ENCODE results near the gene CCIN.
A peak's percentile ranks its signal among the peaks of the same experiment; 100 is the strongest.

The CCIN gene

GRCh38 chr9:36164989-36165388, 4.2 kb upstream of the CCIN start:
- DNase-seq (ENCODE audit: low read depth), result no peak
- TF ChIP-seq CTCF (IDR thresholded peaks at IDR 0.05; ENCODE audit: insufficient read depth, low read depth, low read length, missing control alignments), result no peak
- no peak overlapping the region for H3K4me3 ChIP-seq (ENCODE audit: low read depth, low read length)

- no peak for DNase-seq (ENCODE audit: low read depth)
- TF ChIP-seq CTCF (IDR thresholded peaks at IDR 0.05; ENCODE audit: insufficient read depth, low read depth, low read length, missing control alignments), result no peak
- no peak overlapping the region for H3K4me3 ChIP-seq (ENCODE audit: low read depth, low read length)
Observed at GRCh38 chr9:36165826-36166167, 3.4 kb upstream of the CCIN start.

GRCh38 chr9:36166168-36166927, 2.8 kb upstream of the CCIN start:
- H3K4me3 ChIP-seq (ENCODE audit: low read depth, low read length), result no peak overlapping the region; the same call in 1 of the 2 replicates
- peak; percentile 92 for TF ChIP-seq CTCF (IDR thresholded peaks at IDR 0.05; ENCODE audit: insufficient read depth, low read depth, low read length, missing control alignments)

GRCh38 chr9:36169708-36170107, 520 bp downstream of the CCIN start:
- H3K4me3 ChIP-seq (ENCODE audit: low read depth, low read length), result no peak overlapping the region
- no peak for TF ChIP-seq CTCF (IDR thresholded peaks at IDR 0.05; ENCODE audit: insufficient read depth, low read depth, low read length, missing control alignments)
- DNase-seq (ENCODE audit: low read depth), result no peak

More at GRCh38 chr9:36166168-36166927, 2.8 kb upstream of the CCIN start:
- peak; percentile 85 for DNase-seq (ENCODE audit: low read depth)

- H3K4me3 ChIP-seq (ENCODE audit: low read depth, low read length), result no peak overlapping the region
- no peak for DNase-seq (ENCODE audit: low read depth)
- no peak for TF ChIP-seq CTCF (IDR thresholded peaks at IDR 0.05; ENCODE audit: insufficient read depth, low read depth, low read length, missing control alignments)
Observed at GRCh38 chr9:36170531-36170930, 1.3 kb downstream of the CCIN start.

GRCh38 chr9:36173861-36174260, 4.7 kb downstream of the CCIN start:
- no peak for DNase-seq (ENCODE audit: low read depth)
- no peak overlapping the region for H3K4me3 ChIP-seq (ENCODE audit: low read depth, low read length)
- TF ChIP-seq CTCF (IDR thresholded peaks at IDR 0.05; ENCODE audit: insufficient read depth, low read depth, low read length, missing control alignments), result no peak

- no peak for DNase-seq (ENCODE audit: low read depth)
- TF ChIP-seq CTCF (IDR thresholded peaks at IDR 0.05; ENCODE audit: insufficient read depth, low read depth, low read length, missing control alignments), result no peak
- no peak overlapping the region for H3K4me3 ChIP-seq (ENCODE audit: low read depth, low read length)
Observed at GRCh38 chr9:36174271-36174670, 5.1 kb downstream of the CCIN start.

Data from GM12865 (cell line).